ENCODE data around the gene RET.

- TF ChIP-seq EZH2 (IDR thresholded peaks at IDR 0.05; ENCODE audit: borderline replicate concordance, low read depth, low read length, poor library complexity, severe bottlenecking) (no peak), CTCF (conservative IDR thresholded peaks at IDR 0.05; ENCODE audit: low read depth, low read length) (no peak)
Measured at GRCh38 chr10:43145311-43145710, 68.4 kb downstream of the RET start.
